Measurements from ENCODE around the gene ANKMY1.

- TF ChIP-seq EZH2 (IDR thresholded peaks at IDR 0.05; ENCODE audit: insufficient read depth, poor library complexity, severe bottlenecking) (no peak), EZH2phosphoT487 (IDR thresholded peaks at IDR 0.05; ENCODE audit: insufficient read depth, low read depth) (no peak)
These were observed 11.1 kb upstream of the ANKMY1 start for GRCh38 chr2:240568678-240569522.
